ENCODE data around the gene PHLDA1.

- TF ChIP-seq CTCF (IDR thresholded peaks at IDR 0.05) (no peak), ZFX (IDR thresholded peaks at IDR 0.05; ENCODE audit: borderline replicate concordance) (no peak)
Measured at GRCh38 chr12:76013603-76014002, 18.0 kb downstream of the PHLDA1 start.
